Measurements from ENCODE around the gene CPXM1. TPM values are rescaled to one million over a fixed set of nuclear protein-coding genes. Genes with fewer than 3 reads are reported as not detected.

The CPXM1 gene
- total and polyA plus RNA-seq, 8 donors = 8.1 to 93.7 (median 77.0) TPM

GRCh38 chr20:2826655-2827054, 26.2 kb upstream of the CPXM1 start:
- TF ChIP-seq CTCF (IDR thresholded peaks at IDR 0.05) = no peak
- Histone ChIP-seq H3K4me3 (no peak overlapping the region), H3K27me3 (peaks cover 6 to 54% of the 10 kb centered on the region in 2 donors), H3K4me1 (peaks cover 0 to 5% of the 10 kb centered on the region in 2 donors), H3K9me3 (no peaks in the 10 kb centered on the region), H3K27ac (no peak overlapping the region), H3K36me3 (no peaks in the 10 kb centered on the region)
- ATAC-seq = no peak
- no peak for DNase-seq
- intact Hi-C loops (cut with DNase I) = no loop called here

GRCh38 chr20:2825761-2826160, 25.3 kb upstream of the CPXM1 start:
- TF ChIP-seq CTCF (IDR thresholded peaks at IDR 0.05) = no peak
- ATAC-seq = no peak
- Histone ChIP-seq H3K9me3 (no peaks in the 10 kb centered on the region), H3K36me3 (no peaks in the 10 kb centered on the region), H3K4me1 (peaks cover 0 to 12% of the 10 kb centered on the region in 2 donors), H3K4me3 (no peak overlapping the region), H3K27me3 (peaks cover 10 to 63% of the 10 kb centered on the region in 2 donors), H3K27ac (no peak overlapping the region)
- DNase-seq = no peak
- intact Hi-C loops (cut with DNase I) = no loop called here

GRCh38 chr20:2822073-2822472, 21.6 kb upstream of the CPXM1 start:
- no peak for DNase-seq
- Histone ChIP-seq H3K27me3 (peaks cover 9 to 51% of the 10 kb centered on the region in 2 donors), H3K36me3 (no peaks in the 10 kb centered on the region), H3K4me3 (no peak overlapping the region), H3K4me1 (peaks cover 0 to 12% of the 10 kb centered on the region in 2 donors), H3K27ac (no peak overlapping the region), H3K9me3 (no peaks in the 10 kb centered on the region)
- intact Hi-C loops (cut with DNase I) = no loop called here
- no peak for ATAC-seq
- TF ChIP-seq CTCF (IDR thresholded peaks at IDR 0.05) = no peak

GRCh38 chr20:2820896-2821869, 20.8 kb upstream of the CPXM1 start:
- H3K27ac ChIP-seq = no peak overlapping the region
- no peak overlapping the region for H3K4me3 ChIP-seq
- DNase-seq (no peak), ATAC-seq (peak; percentile 18)
- intact Hi-C loops (cut with DNase I) = no loop called here
- no peak for TF ChIP-seq CTCF (IDR thresholded peaks at IDR 0.05)
- H3K9me3 ChIP-seq = no peaks in the 10 kb centered on the region
- H3K27me3 ChIP-seq = peaks cover 9 to 43% of the 10 kb centered on the region in 2 donors
- no peaks in the 10 kb centered on the region for H3K36me3 ChIP-seq
- peaks cover 0 to 12% of the 10 kb centered on the region in 2 donors for H3K4me1 ChIP-seq

GRCh38 chr20:2820084-2820895, 19.9 kb upstream of the CPXM1 start:
- Histone ChIP-seq H3K27ac (no peak overlapping the region), H3K4me3 (no peak overlapping the region), H3K9me3 (no peaks in the 10 kb centered on the region), H3K4me1 (peaks cover 0 to 12% of the 10 kb centered on the region in 2 donors), H3K36me3 (no peaks in the 10 kb centered on the region), H3K27me3 (peaks cover 9 to 37% of the 10 kb centered on the region in 2 donors)
- no peak for TF ChIP-seq CTCF (IDR thresholded peaks at IDR 0.05)
- intact Hi-C loops (cut with DNase I) = no loop called here
- DNase-seq (no peak), ATAC-seq (peak; percentile 39)

All from left lung (tissue), 10 donors.